ENCODE measurements around the gene PPOX.

PPOX gene

GRCh38 chr1:161165742-161166668 lies at the start of gene PPOX:
TSS of gene PPOX (plus strand) at chr1:161166426. CDS start at chr1:161166848, 422 bp downstream.
- DNase-seq, result peak; percentile 99

GRCh38 chr1:161117759-161118581 lies 48.3 kb upstream of the PPOX start, which contains the start of the genes NIT1 and PFDN2:
TSS of gene NIT1 (plus strand) at chr1:161118105. CDS start at chr1:161118177, 72 bp downstream.
TSS of gene PFDN2 (minus strand) at chr1:161118037. CDS start at chr1:161118026, 11 bp downstream.
- DNase-seq, result peak; percentile 72

- no peak for DNase-seq
Observed at GRCh38 chr1:161119092-161119903, 46.9 kb upstream of the PPOX start.

- no peak for DNase-seq
Observed at GRCh38 chr1:161121042-161121650, 45.1 kb upstream of the PPOX start.

GRCh38 chr1:161121834-161122233 lies 44.4 kb upstream of the PPOX start:
- DNase-seq, result no peak

GRCh38 chr1:161122967-161123366 lies 43.3 kb upstream of the PPOX start:
- DNase-seq, result no peak

GRCh38 chr1:161127649-161128048 lies 38.6 kb upstream of the PPOX start:
- DNase-seq, result no peak

GRCh38 chr1:161128591-161129420 lies 37.4 kb upstream of the PPOX start:
- DNase-seq, result no peak

GRCh38 chr1:161130266-161130665 lies 36.0 kb upstream of the PPOX start:
- no peak for DNase-seq

GRCh38 chr1:161131523-161132409 lies 34.5 kb upstream of the PPOX start:
- no peak for DNase-seq

GRCh38 chr1:161132410-161133219 lies 33.6 kb upstream of the PPOX start, which contains the start of gene DEDD:
TSS of gene DEDD (minus strand) at chr1:161132667. CDS start at chr1:161124462, 8,205 bp downstream.
- peak; percentile 99 for DNase-seq

GRCh38 chr1:161133220-161133740 lies 32.9 kb upstream of the PPOX start:
- DNase-seq, result no peak

- DNase-seq, result no peak
Observed at GRCh38 chr1:161137881-161138280, 28.3 kb upstream of the PPOX start.

- no peak for DNase-seq
Observed at GRCh38 chr1:161138431-161138830, 27.8 kb upstream of the PPOX start.

- peak; percentile 41 for DNase-seq
Observed at GRCh38 chr1:161139766-161140165, 26.5 kb upstream of the PPOX start.

- DNase-seq, result no peak
Observed at GRCh38 chr1:161140755-161141400, 25.3 kb upstream of the PPOX start.

- no peak for DNase-seq
Observed at GRCh38 chr1:161145832-161146231, 20.4 kb upstream of the PPOX start.

- DNase-seq, result no peak
Observed at GRCh38 chr1:161153176-161153575, 13.1 kb upstream of the PPOX start.
